ENCODE results near the gene CAMK4.

GRCh38 chr5:111237470-111237869 is 13.3 kb downstream of the CAMK4 start:
- TF ChIP-seq POLR2A (IDR thresholded peaks at IDR 0.05; ENCODE audit: control extremely low read depth in 1 of 2, low read depth in 2 of 2, low read length in 2 of 2) = no peak
- no peak for TF ChIP-seq RFX5 (IDR thresholded peaks at IDR 0.05; ENCODE audit: borderline replicate concordance, low read depth, low read length)
- no peak for TF ChIP-seq EP300 (IDR thresholded peaks at IDR 0.05; ENCODE audit: borderline replicate concordance in 1 of 2, low read depth in 2 of 2, low read length in 2 of 2)
- TF ChIP-seq SRF (IDR thresholded peaks at IDR 0.05; ENCODE audit: low read depth, low read length) = no peak
- TF ChIP-seq GABPA (IDR thresholded peaks at IDR 0.05; ENCODE audit: borderline replicate concordance, insufficient read depth, low read length) = no peak

Measured in H1 (cell line).